HL-60 (cell line): ENCODE measurements around the gene CD72.

Source experiments
- DNase-seq, 2 experiments: peaks; one replicate each; pipeline ENCODE4 v3.0.0-alpha.2; 2010 to 2020; ENCODE audit warnings: low read depth in 1 of 2, low spot score in 1 of 2
- H3K27ac ChIP-seq: fragments of 250-450 bp; sonication (Bioruptor Pico); replicated peaks from 2 replicates; pipeline ENCODE4 v1.5.1; 2020; ENCODE audit warnings: mild to moderate bottlenecking, moderate library complexity
- H3K27me3 ChIP-seq: fragments of 250-450 bp; sonication (Bioruptor Pico); 2 replicates; pipeline ENCODE4 v1.5.1; 2021; ENCODE audit warnings: mild to moderate bottlenecking, moderate library complexity; ENCODE audit not compliant: insufficient read depth, poor library complexity, severe bottlenecking
- H3K4me3 ChIP-seq: replicated peaks from 2 replicates; pipeline ENCODE4 v1.5.1; 2011; ENCODE audit warnings: mild to moderate bottlenecking, control low read depth, low read length; ENCODE audit not compliant: insufficient read depth
- CTCF ChIP-seq: IDR thresholded peaks from one replicate; pipeline ENCODE4 v1.5.1; 2011; ENCODE audit warnings: low read length, control low read depth, inconsistent platforms; ENCODE audit not compliant: insufficient read depth
- GABPA ChIP-seq: IDR thresholded peaks from 2 replicates; pipeline ENCODE4 v1.6.1; 2012; ENCODE audit warnings: low read depth
- POLR2AphosphoS5 ChIP-seq: IDR thresholded peaks from 2 replicates; pipeline ENCODE4 v1.6.1; 2012; ENCODE audit warnings: low read depth
- REST ChIP-seq: IDR thresholded peaks from 2 replicates; pipeline ENCODE4 v1.6.1; 2012; ENCODE audit warnings: low read depth; ENCODE audit not compliant: insufficient replicate concordance
- SPI1 ChIP-seq: IDR thresholded peaks from 2 replicates; pipeline ENCODE4 v1.6.1; 2012; ENCODE audit warnings: low read depth, mild to moderate bottlenecking, borderline replicate concordance

The CD72 gene

DNA sequence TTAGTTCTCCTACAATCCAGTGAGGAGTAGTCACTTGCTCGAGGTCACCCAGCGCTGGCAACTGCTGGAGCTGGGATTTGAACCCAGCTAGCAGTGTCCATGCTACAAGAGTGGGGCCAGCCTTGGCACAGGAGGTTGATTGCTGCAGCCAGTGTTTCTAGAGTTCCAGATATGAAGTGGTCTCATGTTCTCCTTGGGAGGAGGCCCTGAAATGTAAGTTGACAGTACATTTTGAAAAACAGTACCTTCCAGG, 40.7 kb upstream of the CD72 start:
- peak overlapping the region; percentile 89 for H3K4me3 ChIP-seq
- H3K27me3 ChIP-seq: no peaks in the 10 kb centered on the region
- TF ChIP-seq POLR2AphosphoS5 (no peak), CTCF (no peak), REST (no peak), SPI1 (no peak), GABPA (no peak)
- peak overlapping the region; percentile 100 for H3K27ac ChIP-seq
- no peak for DNase-seq

GRCh38 chr9:35658137-35658967, 40.1 kb upstream of the CD72 start, which contains the start of gene CCDC107:
CCDC107 (plus strand) TSS chr9:35658292; CDS start chr9:35658380, 88 bp downstream.
- TF ChIP-seq GABPA: 0 out of 2 replicates have a peak, but pooled peaks have one; percentile 1
- no peak for TF ChIP-seq CTCF
- peak; percentile 64 for TF ChIP-seq REST
- no peak; the same call in 1 of the 2 replicates for TF ChIP-seq POLR2AphosphoS5
- no peak for TF ChIP-seq SPI1
- Histone ChIP-seq H3K27ac (peak within 1 kb of the TSS; percentile 100), H3K27me3 (no peaks in the 10 kb centered on the region), H3K4me3 (peak within 1 kb of the TSS; percentile 89)
- DNase-seq: peak; percentile 65 to 67

DNA sequence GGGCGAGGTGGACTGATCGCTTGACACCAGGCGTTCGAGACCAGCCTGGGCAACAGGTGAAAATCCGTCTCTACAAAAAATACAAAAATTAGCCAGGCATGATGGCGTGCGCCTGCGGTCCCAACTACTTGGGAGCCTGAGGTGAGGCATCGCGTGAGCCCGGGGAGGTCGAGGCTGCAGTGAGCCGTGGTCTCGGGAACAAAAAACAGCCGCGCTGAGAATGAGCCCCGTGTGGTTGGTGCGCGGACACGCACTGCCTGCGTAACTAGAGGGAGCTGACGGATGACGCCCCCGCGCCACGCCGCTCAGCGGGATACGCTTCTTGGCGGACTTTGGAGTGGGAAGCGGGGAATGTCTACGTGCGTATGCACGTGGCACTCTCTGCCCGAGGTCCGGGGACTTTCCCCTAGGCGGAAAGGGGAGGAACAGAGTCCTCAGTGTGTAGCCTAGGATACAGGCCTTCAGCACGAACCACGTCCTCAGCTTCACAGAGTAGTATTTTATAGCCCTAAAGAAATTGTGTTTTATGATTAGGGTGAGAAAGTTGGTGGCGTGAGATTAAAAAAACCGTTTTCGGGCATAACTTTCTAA, 39.4 kb upstream of the CD72 start, which contains the start of gene RMRP:
Gene RMRP, minus strand, starts transcription at position 474 of the 591 bp plus-strand sequence.
- peak within 1 kb of the TSS; percentile 89 for H3K4me3 ChIP-seq
- DNase-seq: peak; percentile 99 to 100

More for the DNA sequence above, 39.4 kb upstream of the CD72 start, which contains the start of gene RMRP:
- no peaks in the 10 kb centered on the region for H3K27me3 ChIP-seq
- TF ChIP-seq GABPA: peak; percentile 32; the same call in 1 of the 2 replicates
- TF ChIP-seq SPI1: peak; percentile 61; the same call in 1 of the 2 replicates
- no peak for TF ChIP-seq CTCF
- 0 out of 2 replicates have a peak, but pooled peaks have one; percentile 26 for TF ChIP-seq POLR2AphosphoS5
- peak within 1 kb of the TSS; percentile 100 for H3K27ac ChIP-seq
